HepG2 (cell line): ENCODE results near the gene TBKBP1. TPM values are rescaled to one million over a fixed set of nuclear protein-coding genes. Genes with fewer than 3 reads are reported as not detected.

Experiments
- CEBPB ChIP-seq: IDR thresholded peaks from 2 replicates; pipeline ENCODE4 v1.6.1; 2011; ENCODE audit warnings: low read depth, low read length, improper control_type of control experiment, borderline replicate concordance
- CREM ChIP-seq, 2 experiments: sonication (generic) in 1 of 2; formaldehyde crosslinking in 1 of 2; IDR thresholded peaks; 2 replicates each; pipeline versions ENCODE4 v1.4.0 to v1.6.1; 2016 to 2020; ENCODE audit warnings: antibody characterized with exemption in 1 of 2, mild to moderate bottlenecking in 1 of 2, missing genetic modification reagents in 1 of 2
- PAX8 ChIP-seq: sonication (generic); formaldehyde crosslinking; IDR thresholded peaks from 2 replicates; pipeline ENCODE4 v1.8.0; 2022; ENCODE audit warnings: mild to moderate bottlenecking, missing genetic modification reagents, borderline replicate concordance
- POLR2A ChIP-seq, 2 experiments: IDR thresholded peaks; 2 replicates each; pipeline ENCODE4 v1.6.1; 2011; ENCODE audit warnings: low read depth in 2 of 2, low read length in 2 of 2, mild to moderate bottlenecking in 1 of 2, moderate library complexity in 1 of 2; ENCODE audit not compliant: insufficient read depth in 1 of 2
- YY1 ChIP-seq: IDR thresholded peaks from 2 replicates; pipeline ENCODE4 v1.6.1; 2011; ENCODE audit warnings: low read length, low read depth, moderate library complexity, mild to moderate bottlenecking; ENCODE audit not compliant: insufficient read depth, insufficient replicate concordance
- ZBTB3 ChIP-seq: sonication (generic); formaldehyde crosslinking; IDR thresholded peaks from 2 replicates; pipeline ENCODE4 v1.4.0; 2020; ENCODE audit warnings: low read depth, mild to moderate bottlenecking, moderate library complexity, missing genetic modification reagents, borderline replicate concordance
- ZBTB38 ChIP-seq: sonication (generic); formaldehyde crosslinking; IDR thresholded peaks from 2 replicates; pipeline ENCODE4 v1.5.1; 2020; ENCODE audit warnings: mild to moderate bottlenecking, missing genetic modification reagents
- ZNF207 ChIP-seq: fragments of 450-650 bp; IDR thresholded peaks from 2 replicates; pipeline ENCODE4 v1.6.1; 2016; ENCODE audit warnings: antibody characterized with exemption, borderline replicate concordance
- polyA plus RNA-seq, 8 experiments: library from polyadenylated mRNA; depleted of rRNA in 3 of 8; stranded (reverse) in 7 of 8; unstranded in 1 of 8; fragments of >200 nt; fragmentation: Illumina TruSeq in 4 of 8; extraction: Trizol in 4 of 8; gene quantifications; 2 replicates each; pipeline versions ENCODE4 v1.2.1 to v1.2.3, GENCODE V29; 2011 to 2016; ENCODE audit warnings: low read depth in 4 of 8, missing spikeins in 1 of 8, mixed read lengths in 1 of 8; ENCODE audit not compliant: insufficient read depth in 1 of 8
- total RNA-seq, 5 experiments: library from RNA; depleted of rRNA; stranded (reverse); fragments of >200 nt; fragmentation: Illumina TruSeq; extraction: Trizol; gene quantifications; 2 replicates each; pipeline ENCODE4 v1.2.3, GENCODE V29; 2016; ENCODE audit warnings: low read depth in 1 of 5
- TF ChIP-seq, protein P1 (sequence below): sonication (generic); formaldehyde crosslinking; IDR thresholded peaks from 2 replicates; pipeline ENCODE4 v1.4.0; 2020; ENCODE audit warnings: mild to moderate bottlenecking, missing genetic modification reagents, borderline replicate concordance
- TF ChIP-seq, protein P2 (sequence below): IDR thresholded peaks from 2 replicates; pipeline ENCODE4 v1.6.1; 2012; ENCODE audit warnings: low read length, improper control_type of control experiment
- TF ChIP-seq, protein P3 (sequence below): sonication (generic); formaldehyde crosslinking; IDR thresholded peaks from 2 replicates; pipeline ENCODE4 v1.4.0; 2020; ENCODE audit warnings: missing genetic modification reagents, low read depth, mild to moderate bottlenecking, borderline replicate concordance
- TF ChIP-seq, protein P4 (sequence below): sonication (generic); formaldehyde crosslinking; IDR thresholded peaks from 2 replicates; pipeline ENCODE4 v1.5.1; 2020; ENCODE audit warnings: mild to moderate bottlenecking, missing genetic modification reagents, borderline replicate concordance

Gene TBKBP1
- total and polyA plus RNA-seq, 2 of the 13 experiments (the other 11 are each of a cell fraction or from before 2014, with no cell fraction given): 2.6 to 7.0 TPM

DNA sequence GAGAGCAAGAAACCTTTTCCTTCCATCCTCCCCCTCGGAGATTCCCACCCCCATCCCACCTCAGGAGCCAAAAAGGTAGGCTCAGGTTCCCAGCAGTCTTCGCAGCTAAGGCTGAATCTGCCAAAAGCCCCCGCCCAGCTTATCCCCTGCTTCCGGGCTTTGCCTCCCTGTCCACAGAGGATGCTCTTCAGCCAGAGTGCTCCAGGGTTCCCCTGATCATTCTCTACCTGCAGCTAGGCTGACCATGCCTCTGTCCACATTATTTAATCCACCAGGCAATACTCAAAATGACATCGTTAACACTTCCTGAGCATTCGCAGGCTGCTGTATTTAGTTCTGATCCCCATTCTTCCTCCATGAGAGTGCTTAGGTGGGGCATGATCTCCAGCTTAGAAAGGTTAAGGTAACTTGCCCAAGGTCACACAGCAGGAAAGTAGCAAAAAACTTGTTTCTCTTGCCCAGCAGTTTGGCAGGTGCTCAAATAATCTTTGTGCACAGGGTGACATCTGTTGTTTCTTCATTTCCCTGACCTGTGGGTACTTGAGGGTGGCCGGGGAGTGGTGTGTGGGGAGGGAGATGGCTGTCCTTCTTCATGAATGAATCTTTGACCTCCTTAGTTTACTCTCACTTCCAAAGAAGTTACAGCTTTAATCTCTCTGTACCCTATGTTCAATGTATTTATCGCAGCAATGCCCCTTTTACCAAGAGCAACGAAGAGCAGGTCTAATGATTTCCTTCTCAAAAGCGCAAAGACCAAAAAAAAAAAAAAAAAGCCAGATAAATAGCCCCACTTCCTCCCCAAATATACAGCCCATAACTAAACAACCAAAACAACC lies 848 bp upstream of the TBKBP1 start (continued):
- TF ChIP-seq, protein P1, sequence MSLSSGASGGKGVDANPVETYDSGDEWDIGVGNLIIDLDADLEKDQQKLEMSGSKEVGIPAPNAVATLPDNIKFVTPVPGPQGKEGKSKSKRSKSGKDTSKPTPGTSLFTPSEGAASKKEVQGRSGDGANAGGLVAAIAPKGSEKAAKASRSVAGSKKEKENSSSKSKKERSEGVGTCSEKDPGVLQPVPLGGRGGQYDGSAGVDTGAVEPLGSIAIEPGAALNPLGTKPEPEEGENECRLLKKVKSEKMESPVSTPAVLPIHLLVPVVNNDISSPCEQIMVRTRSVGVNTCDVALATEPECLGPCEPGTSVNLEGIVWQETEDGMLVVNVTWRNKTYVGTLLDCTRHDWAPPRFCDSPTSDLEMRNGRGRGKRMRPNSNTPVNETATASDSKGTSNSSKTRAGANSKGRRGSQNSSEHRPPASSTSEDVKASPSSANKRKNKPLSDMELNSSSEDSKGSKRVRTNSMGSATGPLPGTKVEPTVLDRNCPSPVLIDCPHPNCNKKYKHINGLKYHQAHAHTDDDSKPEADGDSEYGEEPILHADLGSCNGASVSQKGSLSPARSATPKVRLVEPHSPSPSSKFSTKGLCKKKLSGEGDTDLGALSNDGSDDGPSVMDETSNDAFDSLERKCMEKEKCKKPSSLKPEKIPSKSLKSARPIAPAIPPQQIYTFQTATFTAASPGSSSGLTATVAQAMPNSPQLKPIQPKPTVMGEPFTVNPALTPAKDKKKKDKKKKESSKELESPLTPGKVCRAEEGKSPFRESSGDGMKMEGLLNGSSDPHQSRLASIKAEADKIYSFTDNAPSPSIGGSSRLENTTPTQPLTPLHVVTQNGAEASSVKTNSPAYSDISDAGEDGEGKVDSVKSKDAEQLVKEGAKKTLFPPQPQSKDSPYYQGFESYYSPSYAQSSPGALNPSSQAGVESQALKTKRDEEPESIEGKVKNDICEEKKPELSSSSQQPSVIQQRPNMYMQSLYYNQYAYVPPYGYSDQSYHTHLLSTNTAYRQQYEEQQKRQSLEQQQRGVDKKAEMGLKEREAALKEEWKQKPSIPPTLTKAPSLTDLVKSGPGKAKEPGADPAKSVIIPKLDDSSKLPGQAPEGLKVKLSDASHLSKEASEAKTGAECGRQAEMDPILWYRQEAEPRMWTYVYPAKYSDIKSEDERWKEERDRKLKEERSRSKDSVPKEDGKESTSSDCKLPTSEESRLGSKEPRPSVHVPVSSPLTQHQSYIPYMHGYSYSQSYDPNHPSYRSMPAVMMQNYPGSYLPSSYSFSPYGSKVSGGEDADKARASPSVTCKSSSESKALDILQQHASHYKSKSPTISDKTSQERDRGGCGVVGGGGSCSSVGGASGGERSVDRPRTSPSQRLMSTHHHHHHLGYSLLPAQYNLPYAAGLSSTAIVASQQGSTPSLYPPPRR (CRISPR knock-in tag): no peak
- TF ChIP-seq, protein P2, sequence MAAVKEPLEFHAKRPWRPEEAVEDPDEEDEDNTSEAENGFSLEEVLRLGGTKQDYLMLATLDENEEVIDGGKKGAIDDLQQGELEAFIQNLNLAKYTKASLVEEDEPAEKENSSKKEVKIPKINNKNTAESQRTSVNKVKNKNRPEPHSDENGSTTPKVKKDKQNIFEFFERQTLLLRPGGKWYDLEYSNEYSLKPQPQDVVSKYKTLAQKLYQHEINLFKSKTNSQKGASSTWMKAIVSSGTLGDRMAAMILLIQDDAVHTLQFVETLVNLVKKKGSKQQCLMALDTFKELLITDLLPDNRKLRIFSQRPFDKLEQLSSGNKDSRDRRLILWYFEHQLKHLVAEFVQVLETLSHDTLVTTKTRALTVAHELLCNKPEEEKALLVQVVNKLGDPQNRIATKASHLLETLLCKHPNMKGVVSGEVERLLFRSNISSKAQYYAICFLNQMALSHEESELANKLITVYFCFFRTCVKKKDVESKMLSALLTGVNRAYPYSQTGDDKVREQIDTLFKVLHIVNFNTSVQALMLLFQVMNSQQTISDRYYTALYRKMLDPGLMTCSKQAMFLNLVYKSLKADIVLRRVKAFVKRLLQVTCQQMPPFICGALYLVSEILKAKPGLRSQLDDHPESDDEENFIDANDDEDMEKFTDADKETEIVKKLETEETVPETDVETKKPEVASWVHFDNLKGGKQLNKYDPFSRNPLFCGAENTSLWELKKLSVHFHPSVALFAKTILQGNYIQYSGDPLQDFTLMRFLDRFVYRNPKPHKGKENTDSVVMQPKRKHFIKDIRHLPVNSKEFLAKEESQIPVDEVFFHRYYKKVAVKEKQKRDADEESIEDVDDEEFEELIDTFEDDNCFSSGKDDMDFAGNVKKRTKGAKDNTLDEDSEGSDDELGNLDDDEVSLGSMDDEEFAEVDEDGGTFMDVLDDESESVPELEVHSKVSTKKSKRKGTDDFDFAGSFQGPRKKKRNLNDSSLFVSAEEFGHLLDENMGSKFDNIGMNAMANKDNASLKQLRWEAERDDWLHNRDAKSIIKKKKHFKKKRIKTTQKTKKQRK: no peak
- TF ChIP-seq CREM (IDR thresholded peaks at IDR 0.05) (no peak), CREM (CRISPR knock-in tag; IDR thresholded peaks at IDR 0.05) (no peak), CEBPB (no peak), ZBTB3 (no peak), YY1 (no peak), ZNF207 (no peak), ZBTB38 (CRISPR knock-in tag) (no peak), PAX8 (CRISPR knock-in tag) (no peak), POLR2A (IDR thresholded peaks at IDR 0.05; ENCODE audit: insufficient read depth in 1 of 2, low read depth in 2 of 2, low read length in 2 of 2) (no peak)
- TF ChIP-seq, protein P3, sequence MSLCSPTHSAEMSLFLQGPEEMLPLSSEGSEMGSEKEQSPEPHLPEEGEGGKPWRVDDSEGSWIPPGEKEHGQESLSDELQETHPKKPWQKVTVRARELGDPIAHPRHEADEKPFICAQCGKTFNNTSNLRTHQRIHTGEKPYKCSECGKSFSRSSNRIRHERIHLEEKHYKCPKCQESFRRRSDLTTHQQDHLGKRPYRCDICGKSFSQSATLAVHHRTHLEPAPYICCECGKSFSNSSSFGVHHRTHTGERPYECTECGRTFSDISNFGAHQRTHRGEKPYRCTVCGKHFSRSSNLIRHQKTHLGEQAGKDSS (CRISPR knock-in tag): peak; percentile 46; the same call in 1 of the 2 replicates
- TF ChIP-seq, protein P4, sequence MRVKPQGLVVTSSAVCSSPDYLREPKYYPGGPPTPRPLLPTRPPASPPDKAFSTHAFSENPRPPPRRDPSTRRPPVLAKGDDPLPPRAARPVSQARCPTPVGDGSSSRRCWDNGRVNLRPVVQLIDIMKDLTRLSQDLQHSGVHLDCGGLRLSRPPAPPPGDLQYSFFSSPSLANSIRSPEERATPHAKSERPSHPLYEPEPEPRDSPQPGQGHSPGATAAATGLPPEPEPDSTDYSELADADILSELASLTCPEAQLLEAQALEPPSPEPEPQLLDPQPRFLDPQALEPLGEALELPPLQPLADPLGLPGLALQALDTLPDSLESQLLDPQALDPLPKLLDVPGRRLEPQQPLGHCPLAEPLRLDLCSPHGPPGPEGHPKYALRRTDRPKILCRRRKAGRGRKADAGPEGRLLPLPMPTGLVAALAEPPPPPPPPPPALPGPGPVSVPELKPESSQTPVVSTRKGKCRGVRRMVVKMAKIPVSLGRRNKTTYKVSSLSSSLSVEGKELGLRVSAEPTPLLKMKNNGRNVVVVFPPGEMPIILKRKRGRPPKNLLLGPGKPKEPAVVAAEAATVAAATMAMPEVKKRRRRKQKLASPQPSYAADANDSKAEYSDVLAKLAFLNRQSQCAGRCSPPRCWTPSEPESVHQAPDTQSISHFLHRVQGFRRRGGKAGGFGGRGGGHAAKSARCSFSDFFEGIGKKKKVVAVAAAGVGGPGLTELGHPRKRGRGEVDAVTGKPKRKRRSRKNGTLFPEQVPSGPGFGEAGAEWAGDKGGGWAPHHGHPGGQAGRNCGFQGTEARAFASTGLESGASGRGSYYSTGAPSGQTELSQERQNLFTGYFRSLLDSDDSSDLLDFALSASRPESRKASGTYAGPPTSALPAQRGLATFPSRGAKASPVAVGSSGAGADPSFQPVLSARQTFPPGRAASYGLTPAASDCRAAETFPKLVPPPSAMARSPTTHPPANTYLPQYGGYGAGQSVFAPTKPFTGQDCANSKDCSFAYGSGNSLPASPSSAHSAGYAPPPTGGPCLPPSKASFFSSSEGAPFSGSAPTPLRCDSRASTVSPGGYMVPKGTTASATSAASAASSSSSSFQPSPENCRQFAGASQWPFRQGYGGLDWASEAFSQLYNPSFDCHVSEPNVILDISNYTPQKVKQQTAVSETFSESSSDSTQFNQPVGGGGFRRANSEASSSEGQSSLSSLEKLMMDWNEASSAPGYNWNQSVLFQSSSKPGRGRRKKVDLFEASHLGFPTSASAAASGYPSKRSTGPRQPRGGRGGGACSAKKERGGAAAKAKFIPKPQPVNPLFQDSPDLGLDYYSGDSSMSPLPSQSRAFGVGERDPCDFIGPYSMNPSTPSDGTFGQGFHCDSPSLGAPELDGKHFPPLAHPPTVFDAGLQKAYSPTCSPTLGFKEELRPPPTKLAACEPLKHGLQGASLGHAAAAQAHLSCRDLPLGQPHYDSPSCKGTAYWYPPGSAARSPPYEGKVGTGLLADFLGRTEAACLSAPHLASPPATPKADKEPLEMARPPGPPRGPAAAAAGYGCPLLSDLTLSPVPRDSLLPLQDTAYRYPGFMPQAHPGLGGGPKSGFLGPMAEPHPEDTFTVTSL (CRISPR knock-in tag): 0 out of 2 replicates have a peak, but pooled peaks have one; percentile 26
